Activated naive CD4-positive, alpha-beta T cell (primary cell): ENCODE measurements around the gene SIRPG.
"Not testable (repeated sequence)": the region's sequence is repeated elsewhere in the genome, so short reads cannot be mapped to it uniquely, and the experiment has no call there.

Experiments used
- DNase-seq, 4 experiments: peaks; one replicate each; lab custom pipeline; 2025; lab: John Stamatoyannopoulos, UW

SIRPG gene

GRCh38 chr20:1657556-1658334 is at the start of gene SIRPG:
TSS of gene SIRPG (minus strand) at chr20:1657779. CDS start at chr20:1657714, 65 bp downstream.
- DNase-seq, result no peak

GRCh38 chr20:1706887-1707286 is 49.3 kb upstream of the SIRPG start:
- DNase-seq, result not testable (repeated sequence)

GRCh38 chr20:1706079-1706478 is 48.5 kb upstream of the SIRPG start:
- no peak for DNase-seq

DNA sequence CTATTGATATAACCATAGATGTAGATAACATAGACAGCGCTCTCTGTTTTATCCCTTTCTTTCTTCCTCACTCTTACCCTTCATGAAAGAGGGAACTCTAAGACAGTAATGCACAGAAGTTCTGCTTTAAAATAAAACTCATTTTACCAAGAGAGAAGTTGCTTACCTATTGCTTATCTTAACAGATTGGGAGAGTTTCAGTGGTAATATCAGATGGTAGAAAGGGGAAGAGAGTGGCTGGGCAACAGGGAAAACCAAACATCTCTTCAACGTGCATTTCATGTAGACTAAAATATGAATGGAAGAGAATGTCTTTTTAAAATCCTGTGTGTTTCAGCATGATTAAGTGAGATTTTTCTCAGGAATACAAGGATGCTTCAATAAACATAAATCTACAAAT is 45.3 kb upstream of the SIRPG start:
- DNase-seq, result no peak

GRCh38 chr20:1702328-1702727 is 44.7 kb upstream of the SIRPG start:
- DNase-seq, result no peak

GRCh38 chr20:1700990-1701389 is 43.4 kb upstream of the SIRPG start:
- no peak for DNase-seq

- DNase-seq, result no peak
These were observed 40.0 kb upstream of the SIRPG start for GRCh38 chr20:1697592-1697991.

GRCh38 chr20:1696521-1697209 is 39.1 kb upstream of the SIRPG start:
- DNase-seq, result no peak

GRCh38 chr20:1694672-1695071 is 37.1 kb upstream of the SIRPG start:
- no peak for DNase-seq

GRCh38 chr20:1693427-1693826 is 35.8 kb upstream of the SIRPG start:
- DNase-seq, result no peak

DNA sequence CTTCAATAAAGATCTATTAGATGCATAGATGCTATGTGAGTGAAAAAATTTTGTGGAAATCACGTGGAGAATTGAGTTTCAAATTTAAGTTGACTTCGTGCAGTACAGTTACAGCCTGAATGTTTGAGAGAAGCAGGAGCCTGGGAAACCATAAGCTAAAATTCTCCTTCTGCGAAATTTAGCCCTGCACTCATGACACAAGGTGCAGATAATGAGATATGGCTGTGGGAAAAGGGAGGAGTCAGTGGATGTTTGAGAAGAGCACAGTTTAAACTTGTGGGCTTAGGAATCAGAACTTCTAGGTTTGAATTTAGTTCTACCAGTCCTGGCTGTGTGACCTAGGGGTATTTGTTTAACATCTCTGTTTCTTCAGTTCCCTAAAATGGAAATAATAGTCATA is 32.1 kb upstream of the SIRPG start:
- DNase-seq, result no peak

DNA sequence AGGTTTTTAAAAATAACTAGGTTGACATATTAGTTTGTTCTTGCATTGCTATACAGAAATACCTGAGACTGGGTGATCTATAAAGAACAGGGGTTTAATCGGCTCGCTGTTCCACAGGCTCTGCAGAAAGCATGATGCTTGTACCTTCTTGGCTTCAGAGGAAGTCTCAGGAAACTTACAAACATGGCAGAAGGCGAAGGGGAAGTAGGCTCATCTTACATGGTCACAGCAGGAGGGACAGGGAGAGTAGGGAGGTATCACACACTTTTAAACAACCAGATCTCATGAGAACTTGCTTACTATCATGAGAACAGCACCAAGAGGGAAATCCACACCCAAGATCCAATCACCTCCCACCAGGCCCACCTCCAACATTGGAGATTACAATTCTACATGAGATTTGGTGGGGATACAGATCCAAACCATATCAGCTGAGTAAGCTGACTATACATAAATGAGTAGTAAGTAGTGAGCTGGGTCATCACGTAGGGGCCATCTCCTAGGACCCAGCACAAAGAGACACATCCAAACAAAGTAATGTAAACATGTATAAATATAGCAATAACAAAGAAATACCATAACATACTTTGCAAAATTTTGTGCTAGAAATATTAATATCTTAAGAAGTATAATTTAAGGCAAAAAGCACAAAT is 31.4 kb upstream of the SIRPG start:
- no peak for DNase-seq

GRCh38 chr20:1687053-1687452 is 29.5 kb upstream of the SIRPG start:
- DNase-seq, result no peak

- no peak for DNase-seq
These were observed 28.7 kb upstream of the SIRPG start for GRCh38 chr20:1686151-1686748.

DNA sequence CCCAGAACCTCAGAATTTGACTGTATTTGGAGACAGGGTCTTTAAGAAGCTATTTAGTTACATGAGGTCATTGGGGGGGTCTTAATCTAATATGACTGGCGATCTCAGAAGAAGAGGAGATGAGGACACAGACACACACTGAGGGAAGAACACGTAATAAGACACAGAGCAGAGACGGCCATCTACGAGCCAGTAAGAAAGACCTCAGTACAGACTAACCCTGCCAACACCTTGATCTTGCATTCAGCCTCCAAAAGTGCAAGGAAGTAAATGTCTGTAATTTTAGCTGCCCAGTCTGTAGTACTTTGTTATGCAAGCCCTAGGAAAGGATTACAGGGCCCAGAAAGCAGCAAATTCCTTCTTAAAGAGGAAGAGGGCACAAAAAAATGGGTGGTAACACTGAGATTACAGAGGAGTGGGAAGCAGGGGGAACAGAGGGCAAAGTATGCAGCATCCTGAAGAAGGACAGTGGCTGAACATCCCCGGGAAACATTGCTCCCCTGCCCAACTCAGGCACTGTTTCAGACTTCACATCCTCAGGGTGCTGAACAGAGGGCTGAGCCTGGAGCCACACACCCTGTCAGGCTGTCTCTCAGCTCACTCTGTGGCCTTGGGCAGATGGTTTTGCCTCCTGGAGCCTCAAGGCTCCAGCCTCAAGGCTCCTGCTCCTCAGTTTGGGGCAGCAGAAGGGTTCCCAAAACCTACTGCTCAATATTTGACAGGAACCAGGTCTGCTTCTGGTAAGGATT is 27.9 kb upstream of the SIRPG start:
- DNase-seq, result no peak

- no peak for DNase-seq
These were observed 27.3 kb upstream of the SIRPG start for GRCh38 chr20:1684872-1685271.

- no peak for DNase-seq
These were observed 19.1 kb upstream of the SIRPG start for GRCh38 chr20:1676650-1677049.

DNA sequence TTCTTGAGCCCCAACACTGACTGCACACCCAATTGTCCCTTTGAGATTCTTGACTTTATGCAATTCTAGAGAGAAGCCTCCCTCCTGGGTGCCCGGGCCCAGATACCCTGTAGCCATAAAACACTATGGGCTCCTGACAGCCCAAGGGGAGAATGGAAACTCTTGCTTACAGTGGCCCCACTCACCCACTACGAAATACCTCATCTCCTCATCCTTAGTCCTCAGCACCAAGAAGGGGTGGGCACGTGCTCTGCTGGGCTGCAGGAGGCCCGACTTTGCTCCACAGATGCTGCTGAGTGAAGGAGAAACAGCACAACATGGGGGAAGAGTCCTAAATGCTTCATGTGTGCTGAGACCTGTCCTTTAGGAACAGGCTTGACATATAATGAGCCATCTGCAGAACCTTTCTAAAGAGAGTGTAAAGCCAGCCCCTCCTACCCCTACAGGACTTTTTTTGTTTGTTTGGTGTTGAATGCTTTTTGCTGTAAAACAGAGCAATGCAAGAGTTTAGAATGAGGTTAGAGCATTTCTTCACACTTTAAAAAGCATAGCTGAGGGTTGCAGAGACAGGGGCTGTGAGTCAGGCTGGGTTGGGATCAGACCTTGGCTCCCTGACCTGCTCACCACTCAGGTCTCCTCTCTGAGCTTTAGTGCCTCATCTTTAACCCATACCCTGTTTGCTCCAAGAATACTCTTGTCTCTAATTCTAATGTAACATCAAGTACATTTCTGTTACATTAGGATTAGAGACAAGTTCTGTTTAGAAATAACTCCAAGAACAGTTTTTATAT is 17.6 kb upstream of the SIRPG start:
- DNase-seq, result no peak

DNA sequence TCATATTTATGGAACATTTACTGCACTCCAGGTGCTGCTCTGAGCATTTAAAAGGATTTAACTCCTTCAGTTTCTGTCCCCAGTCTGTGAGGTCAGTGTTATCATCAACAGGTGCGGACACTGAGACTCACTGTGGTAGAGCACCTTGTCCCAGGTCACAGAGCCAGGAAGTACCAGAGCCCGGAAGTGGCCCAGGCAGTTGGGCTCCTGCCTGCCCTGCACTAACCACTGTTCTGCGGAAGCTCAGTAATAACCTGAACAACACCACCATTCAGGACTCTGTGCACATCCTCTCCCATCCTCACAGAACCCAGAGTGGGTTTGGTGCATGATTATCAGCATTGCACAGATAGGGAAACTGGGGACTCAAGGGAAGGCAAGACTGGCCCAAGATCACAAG is 16.8 kb upstream of the SIRPG start:
- DNase-seq, result peak in 2 of 4 experiments; percentile 10 to 34

DNA sequence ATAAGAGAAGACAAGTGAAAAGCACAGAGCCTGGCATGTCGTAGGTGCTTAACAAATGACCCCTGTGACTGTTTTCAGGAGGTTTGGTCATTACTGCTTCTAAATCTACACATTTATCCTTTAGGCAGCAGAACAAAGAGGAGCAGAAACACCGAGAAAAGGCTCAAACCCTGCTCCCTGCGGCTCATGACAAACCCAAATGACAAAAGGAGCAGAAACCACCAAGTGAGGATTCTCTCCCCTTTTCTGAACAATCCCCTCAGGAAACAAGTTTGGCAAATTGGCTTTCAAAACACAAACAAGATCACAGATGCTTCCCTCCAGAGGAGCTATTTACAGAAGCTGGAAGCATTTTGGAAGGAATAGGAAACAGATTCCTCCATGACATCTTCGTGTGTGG is 15.8 kb upstream of the SIRPG start:
- no peak for DNase-seq

- DNase-seq, result no peak
These were observed 15.1 kb upstream of the SIRPG start for GRCh38 chr20:1672728-1673127.
